T-helper 17 cell (primary cell): ENCODE results near the gene CUX1. TPM values are rescaled to one million over a fixed set of nuclear protein-coding genes. Genes with fewer than 3 reads are reported as not detected.

Experiments used
- ATAC-seq: fragments of 150-1000 bp; cut with Tn5 transposase; 2 replicates; pipeline ENCODE4 v1.10.0; 2021; ENCODE audit warnings: mild to moderate bottlenecking, moderate library complexity
- DNase-seq, 3 donors: peaks; one replicate each; pipeline versions ENCODE4 v3.0.0 to v3.0.0-alpha.2; 2020 to 2021
- H3K9me3 ChIP-seq: one replicate; pipeline ENCODE4 v1.7.0; 2013; ENCODE audit warnings: low read length, mild to moderate bottlenecking; ENCODE audit not compliant: control insufficient read depth, poor library complexity, severe bottlenecking
- H3K27ac Mint-ChIP-seq: one replicate; pipeline ENCODE4 v1.8.0; 2022; ENCODE audit warnings: mild to moderate bottlenecking, moderate library complexity, mixed read lengths
- H3K27me3 Mint-ChIP-seq: one replicate; pipeline ENCODE4 v1.8.0; 2022; ENCODE audit warnings: mixed read lengths
- H3K36me3 Mint-ChIP-seq: one replicate; pipeline ENCODE4 v1.8.0; 2022; ENCODE audit warnings: low read depth, mixed read lengths
- H3K4me1 Mint-ChIP-seq: one replicate; pipeline ENCODE4 v1.8.0; 2022; ENCODE audit warnings: mild to moderate bottlenecking, mixed read lengths
- H3K4me3 Mint-ChIP-seq: one replicate; pipeline ENCODE4 v1.8.0; 2022; ENCODE audit warnings: mild to moderate bottlenecking, moderate library complexity, mixed read lengths
- total RNA-seq, 4 donors: library from RNA in 2 of 4; stranded (reverse) in 2 of 4; gene quantifications; one replicate each; pipeline ENCODE4 v1.2.3 and lab custom pipeline; 2022 to 2026

Gene CUX1
- total RNA-seq, 2 donors from 2014 or later = 35.6 to 52.8 TPM

DNA sequence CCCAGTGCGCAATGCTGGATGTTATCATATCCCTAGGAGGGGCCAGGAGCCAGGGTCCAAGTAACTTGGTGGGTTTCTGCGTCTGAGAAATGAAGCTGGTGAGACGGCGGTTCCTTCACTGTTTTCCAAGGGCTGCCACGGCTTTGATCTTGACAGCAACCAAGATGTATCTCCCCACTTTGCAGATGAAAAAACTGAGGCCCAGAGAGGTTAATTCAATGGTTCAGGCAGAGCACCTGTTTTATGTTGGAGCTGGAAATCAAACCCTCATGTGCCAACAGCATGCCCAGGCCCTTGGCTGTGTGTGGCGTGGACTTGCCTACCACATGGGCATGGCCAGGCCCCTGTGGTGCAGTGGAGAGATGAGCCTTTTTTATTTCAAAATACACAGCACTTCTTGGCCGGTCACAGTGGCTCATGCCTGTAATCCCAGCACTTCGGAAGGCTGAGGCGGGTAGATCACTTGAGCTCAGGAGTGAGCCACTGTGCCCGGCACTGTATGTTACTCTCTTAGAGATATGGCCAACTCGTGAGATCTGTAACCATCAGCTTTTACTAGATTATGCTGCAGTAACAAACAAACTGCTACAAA is 244.0 kb downstream of the CUX1 start:
- H3K9me3 ChIP-seq = no peaks in the 10 kb centered on the region
- no peak overlapping the region for H3K4me3 Mint-ChIP-seq
- DNase-seq (no peak), ATAC-seq (no peak)
- peaks cover 2% of the 10 kb centered on the region for H3K36me3 Mint-ChIP-seq
- H3K27me3 Mint-ChIP-seq = no peaks in the 10 kb centered on the region
- H3K27ac Mint-ChIP-seq = no peak overlapping the region
- peaks cover 2% of the 10 kb centered on the region for H3K4me1 Mint-ChIP-seq

DNA sequence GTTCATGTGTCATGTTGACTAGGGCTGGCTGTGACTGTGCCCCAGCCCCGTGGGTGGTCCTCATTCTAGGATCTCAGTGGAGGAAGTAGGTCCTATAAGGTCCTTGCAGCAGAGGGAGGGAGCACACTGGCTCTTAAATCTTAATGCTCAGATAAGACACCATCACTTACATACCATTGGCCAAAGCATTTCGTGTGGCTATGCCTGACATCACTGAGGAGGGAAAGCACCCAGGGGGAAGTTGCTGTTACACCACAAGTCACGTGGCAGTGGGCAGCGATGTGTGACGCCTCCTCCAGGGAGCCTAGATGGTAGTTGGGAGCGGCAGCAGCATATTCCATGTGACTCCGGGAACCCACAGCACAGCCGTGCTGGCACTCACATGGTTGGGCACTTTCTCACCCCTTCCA is 244.6 kb downstream of the CUX1 start:
- no peaks in the 10 kb centered on the region for H3K27me3 Mint-ChIP-seq
- H3K36me3 Mint-ChIP-seq = peaks cover 2% of the 10 kb centered on the region
- peak; percentile 69 for ATAC-seq
- H3K27ac Mint-ChIP-seq = no peak overlapping the region
- no peak for DNase-seq
- H3K4me1 Mint-ChIP-seq = peaks cover 2% of the 10 kb centered on the region
- no peak overlapping the region for H3K4me3 Mint-ChIP-seq
- no peaks in the 10 kb centered on the region for H3K9me3 ChIP-seq

DNA sequence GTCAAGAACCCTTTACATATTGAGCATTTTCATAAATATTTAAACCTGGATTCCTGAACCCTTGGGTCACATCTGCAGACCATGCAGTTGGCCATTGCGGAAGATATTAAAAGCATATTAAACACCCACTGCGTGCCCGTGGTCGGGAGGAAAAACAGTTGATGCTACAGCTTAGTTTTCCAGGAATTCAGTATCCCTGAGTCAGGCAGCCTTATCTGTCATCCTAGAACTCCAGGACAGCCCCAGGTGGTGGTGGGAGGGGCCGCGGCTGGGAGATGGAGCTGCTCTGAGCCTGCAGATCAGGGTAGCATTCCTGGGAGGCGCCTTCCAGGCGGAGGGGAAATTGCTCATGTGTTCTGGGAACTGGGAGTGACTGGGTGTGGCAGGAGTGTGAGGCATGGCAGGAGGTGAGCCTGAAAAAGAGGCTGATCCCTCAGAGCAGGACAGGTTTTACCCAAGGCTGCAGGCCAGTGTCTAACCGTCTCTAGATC is 246.3 kb downstream of the CUX1 start:
- ATAC-seq = no peak
- Mint-ChIP-seq H3K4me1 (peaks cover 2% of the 10 kb centered on the region), H3K27ac (no peak overlapping the region), H3K36me3 (no peaks in the 10 kb centered on the region), H3K27me3 (no peaks in the 10 kb centered on the region), H3K4me3 (no peak overlapping the region)
- DNase-seq = no peak
- H3K9me3 ChIP-seq = no peaks in the 10 kb centered on the region

DNA sequence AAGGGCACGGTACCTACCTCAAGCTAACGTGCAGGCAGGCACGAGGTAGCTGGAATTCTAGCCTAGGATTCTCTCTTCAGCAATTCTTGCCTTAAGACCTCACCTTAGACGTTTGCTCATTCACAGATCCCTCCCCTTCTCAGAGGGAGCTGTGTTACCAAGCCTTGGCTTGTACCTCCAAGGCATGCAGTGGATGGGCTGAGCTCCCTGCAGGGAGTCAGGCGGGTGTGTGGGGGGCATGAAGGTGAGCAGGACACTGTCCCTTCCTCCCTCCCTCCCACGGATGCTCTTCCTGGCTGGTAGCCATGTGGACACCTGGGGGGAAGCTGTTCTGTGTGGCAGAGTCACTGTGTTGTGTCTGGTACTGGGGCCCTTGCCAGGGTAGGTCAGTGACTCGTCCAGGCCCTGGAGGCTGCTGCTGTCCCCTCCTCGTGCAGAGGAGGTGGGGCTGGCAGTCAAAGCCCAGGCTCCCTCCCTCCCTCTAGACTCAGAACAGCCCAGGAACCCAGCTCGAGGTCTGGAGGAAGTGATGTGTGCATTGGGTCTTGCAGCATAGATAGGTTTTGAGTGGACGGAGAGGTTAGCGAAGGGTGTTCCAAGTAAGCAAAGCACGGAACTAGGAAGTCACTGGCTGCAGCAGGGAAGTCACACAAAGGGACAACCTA is 247.1 kb downstream of the CUX1 start:
- no peak for DNase-seq
- Mint-ChIP-seq H3K36me3 (peaks cover 3% of the 10 kb centered on the region), H3K27me3 (no peaks in the 10 kb centered on the region), H3K4me3 (no peak overlapping the region), H3K27ac (no peak overlapping the region), H3K4me1 (peaks cover 2% of the 10 kb centered on the region)
- ATAC-seq = peak; percentile 52
- H3K9me3 ChIP-seq = no peaks in the 10 kb centered on the region

DNA sequence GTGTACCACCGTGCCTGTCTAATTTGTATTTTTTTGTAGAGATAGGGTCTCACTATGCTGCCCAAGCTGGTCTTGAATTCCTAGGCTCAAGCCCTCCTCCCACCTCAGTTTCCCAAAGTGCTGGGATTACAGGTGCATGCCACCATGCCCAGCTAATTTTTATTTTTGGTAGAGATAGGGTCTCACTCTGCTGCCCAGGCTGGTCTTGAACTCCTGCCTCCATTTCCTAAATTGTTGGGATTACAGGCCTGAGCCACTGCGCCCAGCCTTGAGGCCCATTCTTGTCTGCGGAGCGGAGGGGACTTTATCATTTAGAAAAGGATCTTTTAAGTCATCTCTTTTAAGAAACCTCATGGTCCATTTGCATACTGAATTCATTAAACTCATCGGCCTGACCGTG is 247.8 kb downstream of the CUX1 start:
- H3K27me3 Mint-ChIP-seq = no peaks in the 10 kb centered on the region
- DNase-seq = no peak
- H3K27ac Mint-ChIP-seq = no peak overlapping the region
- ATAC-seq = no peak
- no peaks in the 10 kb centered on the region for H3K9me3 ChIP-seq
- H3K4me1 Mint-ChIP-seq = peaks cover 2% of the 10 kb centered on the region
- H3K4me3 Mint-ChIP-seq = no peak overlapping the region
- peaks cover 6% of the 10 kb centered on the region for H3K36me3 Mint-ChIP-seq

DNA sequence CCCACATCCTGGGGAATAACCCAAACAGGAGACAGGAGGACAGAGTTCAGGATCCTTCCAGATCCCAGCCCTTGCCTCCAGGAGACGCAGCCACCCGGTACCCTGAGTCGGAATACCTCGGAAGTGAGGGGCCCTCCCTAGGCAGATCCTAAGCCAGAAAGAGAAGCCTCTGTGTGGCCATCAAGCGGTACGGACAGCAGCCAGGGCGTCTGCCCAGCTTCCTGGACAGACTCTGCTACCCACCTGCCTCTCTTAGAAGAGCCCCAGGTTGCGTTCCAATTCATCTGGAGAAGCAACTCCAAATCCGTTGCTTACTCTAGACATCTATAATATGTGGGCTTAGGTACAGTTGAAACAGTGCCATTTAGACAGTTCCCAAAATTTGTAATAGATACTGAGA is 249.1 kb downstream of the CUX1 start:
- DNase-seq (no peak), ATAC-seq (no peak)
- H3K36me3 Mint-ChIP-seq = peaks cover 6% of the 10 kb centered on the region
- H3K4me1 Mint-ChIP-seq = peaks cover 2% of the 10 kb centered on the region
- no peaks in the 10 kb centered on the region for H3K27me3 Mint-ChIP-seq
- H3K27ac Mint-ChIP-seq = peak overlapping the region; percentile 8
- H3K9me3 ChIP-seq = no peaks in the 10 kb centered on the region
- H3K4me3 Mint-ChIP-seq = no peak overlapping the region

DNA sequence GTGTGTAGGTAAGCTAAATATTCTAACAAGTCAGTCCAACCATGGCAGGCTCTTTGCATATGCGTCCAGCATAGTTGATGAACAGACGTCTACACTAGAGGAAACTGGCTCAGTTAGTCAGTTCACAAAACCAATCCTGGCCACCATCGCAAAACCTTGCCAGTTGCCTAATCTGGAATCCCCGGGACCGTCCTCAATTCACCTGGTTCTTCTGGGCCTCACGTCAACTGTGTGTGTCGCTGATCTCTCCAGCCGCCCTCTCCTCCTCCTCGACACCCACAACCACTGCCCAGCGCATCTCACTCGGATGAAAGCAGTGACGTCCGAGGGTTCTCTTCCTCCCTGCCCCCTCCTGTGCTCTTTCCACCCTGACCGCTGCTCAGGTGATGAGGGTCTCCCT is 251.4 kb downstream of the CUX1 start:
- ATAC-seq (no peak), DNase-seq (no peak)
- H3K4me3 Mint-ChIP-seq = no peak overlapping the region
- H3K27me3 Mint-ChIP-seq = no peaks in the 10 kb centered on the region
- H3K4me1 Mint-ChIP-seq = peaks cover 2% of the 10 kb centered on the region
- peak overlapping the region; percentile 45 for H3K27ac Mint-ChIP-seq
- no peaks in the 10 kb centered on the region for H3K9me3 ChIP-seq
- peaks cover 6% of the 10 kb centered on the region for H3K36me3 Mint-ChIP-seq

DNA sequence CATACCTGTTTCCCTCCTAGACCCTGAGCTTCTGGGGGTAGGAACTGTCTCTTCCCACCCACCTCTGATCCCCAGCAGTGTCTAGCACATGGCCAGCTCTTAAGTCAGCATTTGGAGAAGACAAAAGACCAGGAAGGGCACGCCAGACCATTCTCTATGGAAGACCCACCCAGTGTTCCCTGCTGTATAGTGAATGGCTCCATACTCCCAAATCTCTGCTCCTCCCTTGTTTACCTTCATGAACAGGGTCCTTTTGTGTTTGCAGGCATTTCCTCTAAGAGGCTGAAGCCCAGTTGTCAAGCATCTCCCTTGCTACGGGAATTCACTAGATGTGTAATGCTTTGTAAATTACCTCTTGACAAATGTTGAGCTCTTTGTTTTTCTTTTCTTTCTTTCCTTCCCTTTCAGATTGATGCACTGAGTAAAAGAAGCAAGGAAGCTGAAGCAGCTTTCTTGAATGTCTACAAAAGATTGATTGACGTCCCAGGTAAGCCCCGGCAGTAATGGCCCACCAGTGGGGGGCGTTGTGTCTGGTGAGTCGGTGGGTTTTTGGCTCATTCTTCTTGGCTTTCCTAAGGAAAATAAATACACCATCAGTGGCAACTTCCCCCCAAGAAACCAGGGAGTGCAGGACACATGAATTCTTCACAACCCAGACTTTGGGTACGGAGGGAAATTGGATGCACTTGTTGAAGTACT is 252.7 kb downstream of the CUX1 start:
- no peak overlapping the region for H3K27ac Mint-ChIP-seq
- DNase-seq (no peak), ATAC-seq (no peak)
- no peaks in the 10 kb centered on the region for H3K27me3 Mint-ChIP-seq
- no peaks in the 10 kb centered on the region for H3K4me1 Mint-ChIP-seq
- H3K9me3 ChIP-seq = no peaks in the 10 kb centered on the region
- peaks cover 6% of the 10 kb centered on the region for H3K36me3 Mint-ChIP-seq
- H3K4me3 Mint-ChIP-seq = no peak overlapping the region

DNA sequence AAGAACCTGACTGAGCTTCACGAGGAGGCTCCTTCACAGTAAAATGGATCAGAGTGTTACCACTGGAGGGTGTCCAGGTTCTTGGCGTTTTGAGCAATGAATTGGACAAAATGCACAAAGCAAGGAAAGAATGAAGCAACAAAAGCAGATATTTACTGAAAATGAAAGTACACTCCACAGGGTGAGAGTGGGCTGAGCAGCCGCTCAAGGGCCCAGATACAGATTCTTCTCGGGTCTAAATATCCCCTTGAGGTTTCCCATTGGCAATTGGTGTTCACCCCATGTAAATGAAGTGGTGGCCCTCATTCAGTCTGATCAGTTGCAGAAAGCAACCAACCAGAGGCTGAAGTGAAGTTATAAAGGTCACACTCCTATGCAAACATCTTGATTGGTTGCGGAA is 254.6 kb downstream of the CUX1 start:
- no peak for DNase-seq
- Mint-ChIP-seq H3K27ac (no peak overlapping the region), H3K4me3 (no peak overlapping the region), H3K36me3 (peaks cover 10% of the 10 kb centered on the region), H3K4me1 (peaks cover 5% of the 10 kb centered on the region), H3K27me3 (no peaks in the 10 kb centered on the region)
- H3K9me3 ChIP-seq = no peaks in the 10 kb centered on the region
- ATAC-seq = no peak

DNA sequence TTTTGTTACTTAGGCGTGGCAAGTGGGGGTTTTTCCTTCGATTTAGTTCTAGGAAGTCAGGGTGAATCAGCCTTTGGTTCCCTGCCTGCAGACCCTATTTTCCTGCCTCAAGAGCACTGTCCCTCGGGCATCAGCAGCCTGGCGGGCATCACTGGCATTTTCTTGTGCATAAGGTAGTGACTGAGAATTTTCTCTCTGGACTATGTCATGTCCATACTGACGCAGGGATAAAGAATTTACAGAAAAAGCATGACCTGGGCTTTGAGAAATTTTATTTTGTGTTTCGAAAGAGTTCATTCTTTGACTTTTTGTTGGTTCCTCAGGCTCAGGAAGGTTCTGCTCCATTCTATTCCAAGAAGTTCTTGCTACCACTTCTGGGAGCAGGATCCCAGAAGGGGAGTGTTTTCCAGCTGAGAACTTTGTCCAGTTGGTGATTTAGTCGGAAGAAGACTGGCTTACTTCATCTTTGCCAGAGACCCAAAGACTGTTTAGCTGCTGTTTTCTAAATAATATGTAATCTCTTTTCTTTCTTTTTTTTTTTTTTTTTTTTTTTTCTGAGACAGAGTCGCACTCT is 255.3 kb downstream of the CUX1 start:
- no peak for DNase-seq
- H3K4me1 Mint-ChIP-seq = peaks cover 7% of the 10 kb centered on the region
- H3K27ac Mint-ChIP-seq = no peak overlapping the region
- no peak overlapping the region for H3K4me3 Mint-ChIP-seq
- peaks cover 10% of the 10 kb centered on the region for H3K36me3 Mint-ChIP-seq
- ATAC-seq = no peak
- H3K9me3 ChIP-seq = no peaks in the 10 kb centered on the region
- no peaks in the 10 kb centered on the region for H3K27me3 Mint-ChIP-seq

DNA sequence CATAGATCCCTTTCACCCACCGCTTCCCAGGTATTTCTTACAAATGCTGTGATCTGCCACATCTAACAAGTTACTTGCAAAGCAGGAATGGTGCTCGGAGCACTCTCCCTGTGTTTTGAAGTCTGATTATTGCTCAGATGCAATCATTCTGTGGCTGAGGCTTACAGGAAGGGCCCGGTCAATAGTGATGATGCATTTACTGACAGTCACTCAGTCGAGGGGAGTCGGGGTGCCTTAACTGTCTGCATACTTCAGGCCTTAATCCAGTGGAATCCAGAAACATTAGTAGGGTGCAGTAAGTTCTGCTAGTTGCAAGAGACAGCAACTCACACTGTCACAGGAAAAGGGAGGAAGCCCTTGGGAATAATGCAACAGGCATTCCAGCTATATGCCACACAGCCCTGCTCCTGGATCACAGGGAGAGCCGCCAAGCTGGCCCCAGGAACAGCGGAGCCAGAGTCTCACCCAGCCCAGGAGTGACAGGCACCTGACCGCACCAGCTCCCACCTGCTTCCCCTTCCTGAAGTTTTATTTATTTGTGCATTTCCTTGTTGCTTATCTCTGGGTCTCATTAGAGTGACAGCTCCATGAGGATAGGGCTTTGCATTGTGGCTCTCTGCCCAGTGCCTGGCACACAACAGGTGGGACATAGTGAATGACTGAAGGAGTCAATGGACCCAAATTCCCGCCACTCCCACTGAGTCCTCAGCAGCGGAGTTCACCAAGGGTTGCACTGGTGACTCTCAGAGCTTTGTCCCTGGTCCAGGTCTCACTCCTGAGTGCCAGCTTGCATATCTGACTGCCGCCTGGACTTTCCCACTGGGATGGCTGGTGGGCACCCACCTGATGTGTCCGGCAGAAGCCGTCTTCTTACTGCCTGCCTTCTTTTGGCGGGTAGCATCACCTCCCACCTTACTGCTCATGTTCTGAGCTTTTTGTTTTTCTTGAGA is 256.8 kb downstream of the CUX1 start:
- DNase-seq = no peak
- Mint-ChIP-seq H3K27ac (no peak overlapping the region), H3K27me3 (no peaks in the 10 kb centered on the region), H3K4me3 (no peak overlapping the region), H3K36me3 (peaks cover 8% of the 10 kb centered on the region), H3K4me1 (peaks cover 7% of the 10 kb centered on the region)
- H3K9me3 ChIP-seq = no peaks in the 10 kb centered on the region
- no peak for ATAC-seq

DNA sequence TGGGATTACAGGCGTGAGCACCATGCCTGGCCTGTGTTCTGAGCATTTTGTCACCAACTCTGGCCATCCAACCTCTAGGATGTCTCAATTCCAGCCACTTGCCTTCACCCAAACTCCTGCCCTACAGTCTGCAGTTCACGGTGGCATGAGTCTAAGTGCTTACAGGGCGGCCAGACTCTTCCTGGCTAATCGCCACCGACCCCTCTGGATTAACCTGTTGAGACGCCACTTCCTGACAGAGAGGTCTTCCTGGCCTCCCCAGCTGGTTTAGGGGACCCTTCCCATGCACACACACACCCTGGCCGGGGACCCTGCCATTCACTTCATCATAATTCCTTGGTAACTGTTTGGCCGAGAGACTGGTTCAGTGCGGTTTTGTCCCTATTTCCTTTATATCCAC is 257.7 kb downstream of the CUX1 start:
- H3K9me3 ChIP-seq = no peaks in the 10 kb centered on the region
- H3K4me3 Mint-ChIP-seq = no peak overlapping the region
- peaks cover 4% of the 10 kb centered on the region for H3K36me3 Mint-ChIP-seq
- no peak for DNase-seq
- no peaks in the 10 kb centered on the region for H3K27me3 Mint-ChIP-seq
- no peak for ATAC-seq
- H3K27ac Mint-ChIP-seq = no peak overlapping the region
- H3K4me1 Mint-ChIP-seq = peaks cover 7% of the 10 kb centered on the region
